C1 segment of cervical spinal cord (tissue), 14 donors: ENCODE measurements around the gene HAPLN3.
A peak's percentile ranks its signal among the peaks of the same experiment; 100 is the strongest.

Source experiments
- DNase-seq, 14 donors: peaks; one replicate each; lab custom pipeline; 2025; lab: John Stamatoyannopoulos, UW

Gene HAPLN3

DNA sequence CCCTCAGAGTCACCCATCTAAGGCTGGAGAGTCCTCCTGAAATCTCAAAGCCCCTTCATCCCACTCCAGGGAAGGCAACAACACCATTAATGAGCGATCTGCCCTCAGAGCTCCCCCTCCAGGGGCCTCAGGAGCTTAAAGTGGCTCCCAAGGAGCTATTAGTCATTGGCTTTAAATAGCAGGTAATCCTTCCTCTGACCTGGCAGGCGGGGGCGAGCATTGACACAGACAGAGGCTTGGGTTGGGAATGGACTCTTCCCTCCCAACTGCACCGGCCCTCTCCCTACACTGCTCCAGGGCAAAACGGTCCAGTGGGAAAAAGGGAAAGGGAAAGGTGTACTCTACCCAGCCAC lies 16.4 kb upstream of the HAPLN3 start:
- DNase-seq = no peak

DNA sequence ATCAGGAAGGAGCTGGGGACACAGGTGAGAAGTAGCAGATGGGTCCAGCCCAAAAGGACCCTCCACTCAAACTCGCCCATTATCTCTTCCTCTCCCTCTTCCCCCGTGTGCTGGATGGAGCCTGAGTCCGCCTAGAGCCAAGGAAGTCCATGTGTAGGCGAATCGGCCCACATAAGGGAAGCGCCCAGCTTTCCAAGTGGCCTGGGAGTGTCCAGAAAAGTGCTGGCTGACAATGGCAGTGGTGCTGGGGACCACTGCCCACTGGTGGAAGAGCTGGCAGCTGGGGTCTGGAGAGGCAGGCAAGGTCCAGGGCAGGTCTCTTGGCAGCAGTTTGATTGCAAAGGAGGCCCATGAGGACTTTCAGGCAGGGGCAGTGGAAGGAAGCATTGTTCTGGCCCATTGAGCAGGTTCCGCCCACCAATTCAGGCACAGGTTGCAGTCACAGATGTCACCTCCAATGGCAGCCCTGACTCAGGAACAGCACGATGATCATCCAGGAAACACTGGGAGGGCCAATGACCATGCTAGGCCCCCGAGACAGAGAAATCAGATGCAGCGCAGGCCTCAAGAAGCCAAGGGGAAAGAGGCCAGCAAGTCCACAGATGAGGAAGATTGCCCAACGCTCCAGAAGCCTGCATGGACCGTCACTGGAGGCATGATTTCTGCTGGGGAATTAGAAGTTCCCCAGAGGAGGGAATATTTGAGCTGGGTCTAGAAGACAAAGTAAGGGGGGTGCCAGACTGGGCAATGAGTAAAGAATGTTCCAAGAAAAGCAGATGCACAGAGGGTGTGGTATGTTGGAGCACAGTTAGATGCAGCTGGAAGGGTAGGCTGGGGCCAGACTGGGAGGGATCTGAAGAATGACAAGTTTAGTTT lies 14.8 kb upstream of the HAPLN3 start:
- DNase-seq = no peak

DNA sequence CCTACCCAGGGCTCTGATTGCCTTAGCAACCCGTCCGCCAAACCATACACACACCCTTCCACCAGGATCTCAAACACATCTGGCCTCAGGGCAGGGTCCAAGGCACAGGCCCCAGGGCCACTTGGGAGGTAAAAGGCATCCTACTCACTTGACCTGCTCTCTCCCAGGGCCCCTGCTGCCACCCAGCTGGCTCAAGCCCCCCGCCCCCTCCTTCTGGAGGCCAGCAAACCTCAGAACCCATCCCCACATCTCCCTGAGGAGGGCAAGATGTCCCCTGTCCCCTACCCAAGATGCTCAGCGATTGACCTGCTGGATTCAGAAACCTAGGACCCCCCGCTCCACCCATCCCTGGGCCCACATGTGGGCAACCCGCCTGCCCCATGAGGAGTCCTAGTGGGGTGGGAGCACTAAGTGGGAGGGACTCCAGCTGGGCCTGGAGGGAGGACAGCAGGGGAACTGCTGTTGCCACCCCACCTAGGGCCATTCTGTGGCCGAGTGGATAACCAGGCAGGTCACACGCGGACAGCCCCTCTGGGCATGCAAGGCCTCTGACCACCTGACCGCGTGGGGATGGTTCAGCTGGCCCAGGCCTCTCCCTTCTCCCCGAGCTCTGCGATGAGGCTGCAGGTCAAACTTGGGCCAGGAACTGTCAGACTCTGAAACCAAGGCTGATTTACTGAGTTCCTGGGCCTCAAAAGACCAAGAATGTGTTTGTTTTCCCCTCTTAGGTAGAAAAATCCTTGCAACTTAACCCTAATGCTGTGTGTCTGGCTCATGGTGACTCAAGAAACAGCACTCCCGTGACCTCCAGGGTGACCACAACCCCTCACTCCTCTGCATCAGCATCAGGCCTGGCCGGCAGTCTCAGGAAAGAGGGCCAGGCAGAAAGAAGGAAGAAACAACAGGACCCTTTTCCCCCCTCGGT lies 13.6 kb upstream of the HAPLN3 start:
- no peak for DNase-seq

DNA sequence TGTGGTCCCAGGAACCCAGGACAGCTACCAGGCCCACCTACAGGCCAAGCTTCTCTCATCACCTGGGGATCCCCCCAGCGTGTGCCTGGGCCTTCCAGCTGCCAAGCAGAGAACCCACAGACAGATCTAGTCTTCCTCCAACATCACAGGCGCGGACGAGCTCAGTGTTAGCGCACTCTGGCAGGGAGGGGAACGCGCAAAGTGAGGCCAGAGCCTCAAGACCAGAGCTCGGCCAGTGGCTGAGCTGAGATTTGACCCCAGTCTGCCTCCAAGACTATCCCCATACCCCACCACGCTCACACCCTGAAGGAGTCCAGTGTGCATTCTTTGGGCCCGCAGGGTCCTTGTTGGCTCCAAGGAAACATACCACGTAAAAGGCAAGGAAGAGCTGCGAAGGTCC lies 12.8 kb upstream of the HAPLN3 start:
- no peak for DNase-seq

DNA sequence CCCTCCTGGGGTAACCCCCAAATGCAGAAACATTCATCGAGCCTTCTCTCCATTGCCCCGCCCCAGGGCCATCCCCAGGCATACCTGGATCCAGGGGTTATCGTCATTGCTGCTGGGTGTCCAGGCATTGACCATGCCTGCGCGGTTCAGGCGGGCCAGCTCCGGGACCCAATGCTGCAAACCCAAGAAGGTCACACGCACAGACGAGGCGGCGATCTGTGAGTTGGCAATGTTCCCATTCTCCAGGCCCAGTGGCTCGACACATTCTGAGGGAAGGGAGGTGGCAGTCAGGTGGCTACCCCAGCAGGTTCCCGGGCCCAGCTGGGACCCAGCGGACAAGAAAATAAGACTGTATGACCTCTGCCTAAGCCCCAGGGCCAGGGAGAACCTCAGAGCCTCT lies 11.8 kb upstream of the HAPLN3 start:
- no peak for DNase-seq

DNA sequence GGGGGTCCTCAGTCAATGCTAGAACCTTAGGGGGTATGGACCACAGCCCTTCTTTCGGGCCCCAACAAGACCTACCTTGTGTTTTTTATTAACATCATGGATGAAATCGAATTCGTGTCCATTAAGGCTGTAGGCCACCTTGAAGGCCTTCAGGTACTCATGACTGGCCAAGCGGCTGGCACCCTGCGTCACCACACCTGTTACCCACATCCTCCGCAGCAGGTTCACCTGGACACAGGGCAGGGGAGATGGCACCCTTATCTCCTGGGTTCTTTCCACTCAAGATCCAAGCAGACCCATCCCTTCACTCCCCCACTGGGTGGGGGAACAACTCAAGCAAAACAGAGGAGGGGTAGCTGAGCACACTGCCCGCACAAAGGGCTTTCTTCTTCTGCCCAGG lies 11.2 kb upstream of the HAPLN3 start:
- no peak for DNase-seq

DNA sequence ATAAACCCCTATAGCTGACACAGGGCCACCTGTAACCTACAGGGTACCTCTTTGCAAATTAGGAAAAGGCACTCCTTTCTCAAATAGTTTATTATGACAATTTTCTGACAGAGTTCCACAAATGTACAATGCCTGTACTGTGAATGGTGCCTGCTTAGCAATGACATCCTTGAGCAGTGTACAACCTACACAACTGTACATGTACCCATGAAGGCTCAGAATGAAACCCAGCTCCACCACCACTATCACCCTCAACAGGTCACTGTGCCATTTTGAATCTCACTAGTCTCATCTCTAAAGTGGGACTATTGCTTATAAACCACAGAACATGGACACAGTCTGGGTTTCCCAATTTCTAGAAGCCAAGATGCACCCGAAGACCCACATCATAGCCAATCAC lies 10.8 kb upstream of the HAPLN3 start:
- DNase-seq = no peak

DNA sequence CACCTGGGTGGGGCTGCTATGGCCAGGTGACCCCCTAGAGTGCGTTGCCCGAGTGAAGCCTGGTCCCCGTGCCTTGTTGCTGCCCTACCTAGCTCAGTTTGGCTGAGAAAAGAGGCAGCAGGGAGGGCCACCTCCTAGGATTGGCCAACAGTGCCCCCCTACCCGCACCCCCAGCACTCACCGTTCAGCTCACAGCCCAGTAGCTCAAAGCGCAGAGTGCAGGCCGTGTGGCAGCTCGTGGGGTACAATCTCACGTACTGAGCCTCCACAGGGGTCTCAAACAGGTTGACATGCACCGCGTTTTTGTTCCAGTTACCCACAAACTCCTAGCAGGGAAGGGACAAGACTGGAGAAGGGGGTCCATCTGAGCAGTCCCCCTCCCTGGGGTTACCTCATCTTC lies 10.2 kb upstream of the HAPLN3 start:
- no peak for DNase-seq

DNA sequence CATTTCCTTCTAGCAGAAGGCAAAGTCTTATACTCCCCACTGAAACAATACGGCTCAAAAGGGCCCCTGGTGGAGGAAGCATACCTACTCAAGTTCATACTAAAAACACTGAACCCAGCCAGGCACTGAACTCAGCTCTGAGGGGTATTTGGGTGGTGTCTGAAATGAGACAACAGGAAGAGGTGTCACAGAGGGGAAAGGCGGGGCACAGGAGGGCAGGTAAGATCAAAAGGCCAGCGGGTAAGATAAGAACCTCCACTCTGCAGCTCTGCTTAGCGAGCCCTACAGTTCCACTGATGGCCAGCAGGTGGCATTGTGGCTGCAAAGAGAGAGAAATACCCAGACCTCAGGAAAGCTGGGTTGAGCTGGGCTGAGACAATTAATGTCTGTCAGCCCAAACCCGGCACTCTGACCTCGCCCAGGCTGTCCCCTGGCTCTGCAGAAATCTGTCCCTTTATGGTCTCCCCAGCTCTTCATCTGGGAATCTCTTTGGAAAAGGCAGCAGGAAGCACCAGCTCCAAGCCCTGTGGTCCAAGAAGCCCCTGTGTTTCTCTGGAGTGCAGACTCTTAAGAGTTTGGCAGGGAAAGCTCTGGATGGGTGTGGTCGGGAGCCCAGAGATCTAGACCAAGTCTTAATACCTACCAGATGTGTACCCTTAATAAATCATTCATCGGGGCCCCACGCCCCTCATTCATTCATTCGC lies 9.4 kb upstream of the HAPLN3 start:
- peak; percentile 12 to 66 (median 52) for DNase-seq

DNA sequence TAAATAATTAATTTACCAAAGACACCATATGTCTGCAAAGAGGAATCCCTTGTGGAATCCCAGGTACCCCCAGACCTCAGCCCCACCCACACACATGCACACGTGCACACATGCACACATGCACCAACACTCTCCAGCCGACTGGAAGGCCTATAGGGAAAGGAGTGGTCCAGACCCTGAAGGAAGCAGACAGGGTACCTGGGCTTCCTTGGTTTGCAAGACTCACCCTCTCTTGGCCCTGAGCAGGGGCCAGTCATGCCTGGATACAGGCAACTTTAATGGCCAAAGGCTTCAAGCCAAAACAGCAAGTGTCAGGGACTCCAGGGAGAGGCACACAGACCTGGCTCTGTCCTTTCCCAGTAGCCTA lies 8.9 kb upstream of the HAPLN3 start:
- DNase-seq = no peak

DNA sequence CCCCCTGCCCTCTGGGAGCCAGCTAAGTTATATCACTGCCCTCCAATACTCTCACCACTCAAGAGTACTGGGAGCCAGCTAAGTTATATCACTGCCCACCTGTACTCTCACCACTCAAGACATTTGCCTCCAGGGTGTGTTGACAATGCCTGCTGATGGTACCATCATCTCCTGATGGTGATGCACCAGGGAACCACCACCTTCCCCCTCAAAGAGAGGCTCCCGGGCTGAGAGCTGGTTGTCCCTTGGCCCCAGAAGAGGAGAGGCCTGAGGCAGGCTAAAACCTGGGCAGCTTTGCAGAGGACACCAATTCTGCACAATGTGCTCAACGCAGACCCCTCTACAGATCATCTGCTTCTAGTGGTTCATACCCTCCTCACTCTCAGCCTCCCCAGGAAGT lies 7.5 kb upstream of the HAPLN3 start:
- DNase-seq = no peak

DNA sequence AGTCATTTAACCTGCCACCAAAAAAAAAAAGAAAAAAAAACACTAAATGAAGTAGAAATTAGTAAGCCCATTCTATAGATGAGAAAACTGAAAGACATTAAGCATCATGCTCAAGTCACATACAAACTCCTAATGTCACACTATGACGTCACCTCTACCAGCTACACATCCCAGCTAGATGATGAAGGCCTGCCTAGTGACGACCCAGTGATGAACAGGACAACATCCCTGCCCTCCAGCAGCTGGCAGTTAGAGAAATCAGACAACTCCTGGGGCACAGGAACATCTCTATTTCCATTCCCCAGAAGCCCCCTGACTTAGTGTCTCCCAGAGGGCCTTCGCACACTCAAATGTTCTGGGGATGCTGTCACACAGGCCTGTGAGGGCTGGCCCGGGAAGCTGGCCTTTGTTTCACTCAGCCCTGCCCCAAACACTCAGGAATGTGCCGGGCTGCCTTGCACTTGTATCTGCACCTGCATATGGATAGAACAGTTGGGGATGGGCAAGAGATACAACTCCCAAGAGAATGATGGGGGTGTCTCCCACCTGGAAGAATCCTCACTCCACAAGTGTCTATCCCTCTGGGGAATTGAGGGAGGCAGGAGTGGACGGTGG lies 7.0 kb upstream of the HAPLN3 start:
- no peak for DNase-seq

DNA sequence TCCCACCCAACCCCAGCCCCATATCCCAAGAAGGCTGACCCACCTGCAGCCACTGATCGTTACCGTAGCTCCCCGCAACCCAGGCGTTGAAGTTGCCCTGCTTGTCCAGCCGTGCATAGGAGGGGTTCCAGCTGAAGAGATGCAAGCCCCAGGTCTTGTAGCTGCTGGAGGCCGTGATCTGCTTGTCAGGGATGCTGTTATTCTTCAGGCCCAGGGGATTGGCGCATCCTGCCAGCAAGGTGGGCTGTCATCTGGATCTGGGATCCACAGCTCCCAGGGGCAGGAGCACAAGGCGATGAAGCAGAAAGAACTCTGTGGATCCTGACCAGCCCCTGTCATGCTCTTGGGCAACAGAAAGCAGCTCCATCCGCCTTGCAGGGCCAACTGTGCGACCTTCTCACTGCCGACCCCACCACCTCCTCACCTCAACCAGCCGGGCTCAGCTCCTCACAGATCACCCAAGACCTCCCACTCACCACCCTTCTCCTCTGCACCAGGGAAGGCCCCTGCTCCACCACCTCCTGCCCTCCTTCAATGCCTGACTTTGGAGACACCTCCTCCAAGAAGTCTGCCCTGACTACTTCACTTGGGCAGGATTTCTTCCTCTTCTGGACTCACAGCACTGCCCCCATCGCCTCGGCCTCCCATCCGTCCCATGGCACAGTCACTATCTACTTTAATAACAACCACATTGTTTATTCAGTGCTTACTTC lies 6.3 kb upstream of the HAPLN3 start:
- DNase-seq = no peak

DNA sequence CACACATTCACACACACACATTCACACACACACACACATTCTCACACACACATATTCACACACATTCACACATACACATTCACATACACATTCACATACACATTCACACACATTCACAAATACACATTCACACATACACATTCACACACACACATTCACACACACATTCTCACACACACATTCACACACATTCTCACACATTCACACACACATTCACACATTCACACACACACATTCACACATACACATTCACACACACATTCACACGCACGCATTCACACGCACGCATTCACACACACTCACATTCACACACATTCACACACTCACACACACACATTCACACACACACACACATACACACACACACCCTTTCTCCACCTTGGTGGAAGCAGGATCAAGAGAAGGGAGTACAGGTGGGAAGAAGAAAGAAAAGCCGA lies 5.7 kb upstream of the HAPLN3 start:
- DNase-seq = no peak

DNA sequence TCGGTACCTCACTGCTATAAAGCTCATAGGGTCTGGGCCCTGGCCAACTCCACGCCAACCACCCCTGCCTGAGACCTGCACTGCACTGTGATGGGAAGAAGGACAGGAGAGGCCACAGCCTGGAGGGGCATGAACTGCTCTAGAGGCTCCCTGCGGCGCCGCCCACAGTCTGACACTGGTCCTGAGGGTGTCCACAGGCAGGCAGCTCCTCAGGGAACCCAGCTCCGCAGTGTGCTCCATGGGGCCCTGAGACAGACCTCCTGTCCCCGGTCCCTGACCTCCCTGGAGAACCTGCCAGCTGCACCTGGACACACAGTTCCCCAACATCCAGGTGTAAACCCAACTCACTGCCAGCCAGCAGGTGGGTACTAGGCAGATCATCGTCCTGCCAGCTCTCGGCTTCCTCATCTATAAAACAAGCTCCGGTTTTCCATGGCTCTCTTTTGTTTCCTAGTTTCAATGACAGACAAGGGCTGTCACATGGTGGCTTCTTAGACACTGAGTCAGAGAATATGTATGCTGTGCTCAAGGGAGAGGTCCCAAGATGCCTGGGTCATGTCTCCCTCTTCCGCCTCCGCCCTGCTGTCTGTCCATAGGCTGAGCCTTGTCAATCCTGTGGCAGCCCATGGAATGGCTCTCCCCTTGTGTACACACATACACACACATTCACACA lies 5.1 kb upstream of the HAPLN3 start:
- DNase-seq = no peak

DNA sequence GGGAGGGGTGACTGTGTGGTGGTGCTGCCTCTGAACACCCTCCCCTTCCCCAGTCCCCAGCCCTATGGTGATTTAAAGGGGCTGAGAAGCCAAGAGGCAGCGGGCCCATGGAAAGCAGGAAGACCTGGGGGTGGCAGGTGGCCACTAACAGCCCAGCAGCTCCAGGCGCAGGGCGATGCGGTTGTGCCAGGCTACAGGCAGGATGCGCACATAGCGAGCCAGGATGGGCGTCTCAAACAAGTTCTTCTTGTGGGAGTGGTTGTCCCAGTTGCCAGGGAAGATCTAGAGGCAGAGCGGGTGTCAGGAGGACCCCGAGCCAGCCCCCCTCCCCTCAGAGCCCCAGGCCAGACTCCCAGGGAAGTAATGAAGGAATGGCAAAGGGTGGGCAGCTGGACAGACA lies 3.9 kb upstream of the HAPLN3 start:
- DNase-seq = no peak

DNA sequence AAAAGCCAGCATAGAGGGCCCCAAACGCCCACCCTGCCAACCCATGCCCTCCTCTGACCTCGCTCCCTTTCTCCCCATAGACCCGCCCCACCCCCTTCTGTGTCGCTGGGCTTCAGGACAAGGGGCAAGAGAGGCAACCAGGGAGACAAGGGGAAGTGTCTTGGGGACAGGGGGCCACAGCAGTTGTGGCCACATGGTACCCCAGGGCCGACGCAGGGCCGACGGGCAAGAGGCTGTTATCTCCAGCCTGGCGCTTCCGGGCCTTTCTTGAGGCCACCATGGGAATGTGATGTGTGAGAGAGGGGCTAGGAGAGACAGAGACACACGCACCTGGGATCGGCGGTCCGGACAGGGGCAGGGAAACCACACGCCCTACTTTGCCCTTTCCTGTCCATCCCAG lies 3.4 kb upstream of the HAPLN3 start:
- no peak for DNase-seq

DNA sequence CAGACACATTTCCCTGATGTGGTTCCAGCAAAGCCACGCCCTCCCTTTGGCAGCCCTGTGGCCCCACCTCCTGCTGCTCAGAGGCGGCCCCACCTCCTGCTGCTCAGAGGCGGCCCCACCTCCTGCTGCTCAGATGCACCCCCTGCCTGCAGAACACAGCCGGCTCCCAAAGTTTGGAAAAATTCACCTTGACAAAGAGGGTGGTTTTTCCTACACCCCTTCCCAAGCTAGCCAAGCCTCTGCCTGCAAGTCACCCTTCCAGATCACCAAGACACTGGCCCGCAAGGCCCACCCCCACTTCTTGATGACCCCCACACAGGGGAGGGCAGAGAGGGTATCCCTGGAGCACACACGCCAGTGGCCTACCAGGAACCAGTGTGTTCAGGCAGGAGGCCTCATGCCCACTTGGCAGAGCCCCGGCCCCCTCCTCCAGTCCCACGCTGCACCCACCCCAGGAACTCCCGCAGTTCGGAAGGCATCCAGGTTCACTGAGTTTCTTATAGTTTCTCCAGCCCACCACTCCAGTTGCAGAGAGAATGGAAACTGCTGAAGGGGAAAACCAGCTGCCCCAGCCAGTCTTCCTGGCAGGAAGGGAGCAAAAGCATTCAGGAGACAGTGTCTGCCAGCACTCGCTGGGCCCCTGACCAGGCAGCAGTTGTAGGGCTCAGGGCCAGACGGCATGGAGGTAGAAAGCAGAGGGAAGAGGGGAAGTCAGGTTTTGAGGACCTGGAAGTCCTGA lies 2.3 kb upstream of the HAPLN3 start:
- peak in 9 of 14 donors; percentile 14 to 72 (median 23) for DNase-seq

DNA sequence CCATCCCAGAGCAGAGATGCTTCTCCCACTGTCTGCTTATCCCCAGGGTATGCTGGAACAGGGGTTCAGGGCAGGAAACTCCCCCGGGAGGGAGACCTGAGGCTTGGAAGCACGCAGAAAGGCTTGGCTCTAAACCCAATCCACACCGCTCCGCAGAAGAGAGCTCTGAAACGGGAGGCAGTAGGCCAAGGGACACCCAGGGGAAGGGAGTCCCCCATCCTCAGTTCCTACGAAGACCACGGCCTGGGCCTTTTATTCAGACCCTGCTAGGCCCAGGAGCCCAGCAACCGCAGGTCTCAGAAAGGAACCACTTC lies 1.8 kb upstream of the HAPLN3 start:
- DNase-seq = peak in 1 of 14 donors; percentile 11
